Right atrium auricular region (tissue), 2 donors: ENCODE data around the gene NLRX1. TPM values are rescaled to one million over a fixed set of nuclear protein-coding genes. Genes with fewer than 3 reads are reported as not detected.
"Not testable (repeated sequence)": the region's sequence is repeated elsewhere in the genome, so short reads cannot be mapped to it uniquely, and the experiment has no call there.

Experiments
- DNase-seq: peaks from one replicate; pipeline ENCODE4 v3.0.0-alpha.2; 2019; ENCODE audit warnings: low spot score
- H3K27ac ChIP-seq, 2 donors: fragments of 200-600 bp; sonication (generic); 1 replicate in 1 of 2; 2 replicates in 1 of 2; pipeline ENCODE4 v1.5.1; 2016 to 2019
- H3K27me3 ChIP-seq, 2 donors: fragments of 200-600 bp; sonication (generic); one replicate each; pipeline versions ENCODE4 v1.5.1 to v1.6.0; 2017 to 2019
- H3K36me3 ChIP-seq: fragments of 200-600 bp; sonication (generic); one replicate; pipeline ENCODE4 v1.5.1; 2016
- H3K4me1 ChIP-seq, 2 donors: fragments of 200-600 bp; sonication (generic); one replicate each; pipeline versions ENCODE4 v1.5.1 to v1.6.0; 2017 to 2019
- H3K4me3 ChIP-seq, 2 donors: fragments of 200-600 bp; sonication (generic); 1 replicate in 1 of 2; 2 replicates in 1 of 2; pipeline ENCODE4 v1.5.1; 2017 to 2019; ENCODE audit warnings: mild to moderate bottlenecking in 1 of 2, moderate library complexity in 1 of 2
- H3K9me3 ChIP-seq, 2 donors: fragments of 200-600 bp; sonication (generic); one replicate each; pipeline ENCODE4 v1.5.1; 2019
- total RNA-seq, 2 donors: library from RNA; depleted of rRNA; stranded (reverse); fragments of >200 nt; gene quantifications; one replicate each; pipeline ENCODE4 v1.1.0, GENCODE V29; 2016
- TF ChIP-seq, protein P1 (sequence below), 2 donors: fragments of 200-600 bp; sonication (generic); IDR thresholded peaks; one replicate each; pipeline ENCODE4 v1.5.1; 2019; ENCODE audit warnings: antibody characterized with exemption in 2 of 2

The NLRX1 gene
- total RNA-seq, 2 donors from 2014 or later, result 16.9 to 24.3 TPM

DNA sequence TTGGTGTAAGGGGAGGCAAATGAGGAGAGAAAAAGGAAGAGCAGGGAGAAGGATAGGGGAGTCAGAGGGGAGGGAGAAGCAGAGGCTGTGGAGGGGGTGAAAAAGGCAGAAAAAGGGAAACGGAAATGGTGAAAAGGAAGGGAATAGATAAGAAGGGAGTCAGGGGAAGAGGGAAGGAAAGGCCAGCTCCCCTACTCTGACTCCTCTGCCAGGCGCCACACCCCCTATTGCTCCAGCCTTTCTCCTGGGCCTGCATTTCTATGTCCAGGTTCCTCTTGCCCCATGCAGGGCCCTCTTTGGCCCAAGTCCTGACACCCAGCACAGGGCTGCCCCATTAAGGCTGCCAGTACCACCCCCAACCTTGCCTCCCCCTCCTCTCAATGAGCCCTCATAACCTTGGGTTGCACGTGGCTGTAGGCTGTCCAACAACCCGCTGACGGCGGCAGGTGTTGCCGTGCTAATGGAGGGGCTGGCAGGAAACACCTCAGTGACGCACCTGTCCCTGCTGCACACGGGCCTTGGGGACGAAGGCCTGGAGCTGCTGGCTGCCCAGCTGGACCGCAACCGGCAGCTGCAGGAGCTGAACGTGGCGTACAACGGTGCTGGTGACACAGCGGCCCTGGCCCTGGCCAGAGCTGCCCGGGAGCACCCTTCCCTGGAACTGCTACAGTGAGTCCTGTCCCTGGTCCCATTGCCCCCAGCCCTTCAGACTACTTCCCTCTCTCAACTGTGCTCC lies 13.3 kb downstream of the NLRX1 start:
- no peaks in the 10 kb centered on the region for H3K27me3 ChIP-seq
- TF ChIP-seq, protein P1, sequence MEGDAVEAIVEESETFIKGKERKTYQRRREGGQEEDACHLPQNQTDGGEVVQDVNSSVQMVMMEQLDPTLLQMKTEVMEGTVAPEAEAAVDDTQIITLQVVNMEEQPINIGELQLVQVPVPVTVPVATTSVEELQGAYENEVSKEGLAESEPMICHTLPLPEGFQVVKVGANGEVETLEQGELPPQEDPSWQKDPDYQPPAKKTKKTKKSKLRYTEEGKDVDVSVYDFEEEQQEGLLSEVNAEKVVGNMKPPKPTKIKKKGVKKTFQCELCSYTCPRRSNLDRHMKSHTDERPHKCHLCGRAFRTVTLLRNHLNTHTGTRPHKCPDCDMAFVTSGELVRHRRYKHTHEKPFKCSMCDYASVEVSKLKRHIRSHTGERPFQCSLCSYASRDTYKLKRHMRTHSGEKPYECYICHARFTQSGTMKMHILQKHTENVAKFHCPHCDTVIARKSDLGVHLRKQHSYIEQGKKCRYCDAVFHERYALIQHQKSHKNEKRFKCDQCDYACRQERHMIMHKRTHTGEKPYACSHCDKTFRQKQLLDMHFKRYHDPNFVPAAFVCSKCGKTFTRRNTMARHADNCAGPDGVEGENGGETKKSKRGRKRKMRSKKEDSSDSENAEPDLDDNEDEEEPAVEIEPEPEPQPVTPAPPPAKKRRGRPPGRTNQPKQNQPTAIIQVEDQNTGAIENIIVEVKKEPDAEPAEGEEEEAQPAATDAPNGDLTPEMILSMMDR (IDR thresholded peaks at IDR 0.05), result no peak
- no peak for DNase-seq
- no peak overlapping the region for H3K27ac ChIP-seq
- no peak overlapping the region for H3K4me3 ChIP-seq
- H3K9me3 ChIP-seq, result no peaks in the 10 kb centered on the region
- H3K36me3 ChIP-seq, result peaks cover 6% of the 10 kb centered on the region
- peaks cover 0 to 5% of the 10 kb centered on the region in 2 donors for H3K4me1 ChIP-seq

DNA sequence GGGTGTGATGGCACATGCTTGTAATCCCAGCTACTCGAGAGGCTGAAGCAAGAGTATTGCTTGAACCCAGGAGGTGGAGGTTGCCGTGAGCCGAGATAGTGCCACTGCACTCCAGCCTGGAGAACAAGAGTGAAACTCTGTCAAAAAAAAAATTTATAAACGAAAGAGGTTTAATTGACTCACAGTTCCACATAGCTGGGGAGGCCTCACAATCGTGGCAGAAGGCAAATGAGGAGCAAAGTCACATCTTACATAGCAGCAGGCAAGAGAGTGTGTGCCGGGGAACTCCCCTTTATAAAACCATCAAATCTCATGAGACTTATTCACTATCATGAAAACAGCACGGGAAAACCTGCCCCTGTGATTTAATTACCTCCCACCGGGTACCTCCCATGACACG lies 15.9 kb downstream of the NLRX1 start:
- not testable (repeated sequence) for H3K4me3 ChIP-seq, H3K4me1 ChIP-seq, DNase-seq, H3K36me3 ChIP-seq, H3K27me3 ChIP-seq, H3K9me3 ChIP-seq, H3K27ac ChIP-seq

DNA sequence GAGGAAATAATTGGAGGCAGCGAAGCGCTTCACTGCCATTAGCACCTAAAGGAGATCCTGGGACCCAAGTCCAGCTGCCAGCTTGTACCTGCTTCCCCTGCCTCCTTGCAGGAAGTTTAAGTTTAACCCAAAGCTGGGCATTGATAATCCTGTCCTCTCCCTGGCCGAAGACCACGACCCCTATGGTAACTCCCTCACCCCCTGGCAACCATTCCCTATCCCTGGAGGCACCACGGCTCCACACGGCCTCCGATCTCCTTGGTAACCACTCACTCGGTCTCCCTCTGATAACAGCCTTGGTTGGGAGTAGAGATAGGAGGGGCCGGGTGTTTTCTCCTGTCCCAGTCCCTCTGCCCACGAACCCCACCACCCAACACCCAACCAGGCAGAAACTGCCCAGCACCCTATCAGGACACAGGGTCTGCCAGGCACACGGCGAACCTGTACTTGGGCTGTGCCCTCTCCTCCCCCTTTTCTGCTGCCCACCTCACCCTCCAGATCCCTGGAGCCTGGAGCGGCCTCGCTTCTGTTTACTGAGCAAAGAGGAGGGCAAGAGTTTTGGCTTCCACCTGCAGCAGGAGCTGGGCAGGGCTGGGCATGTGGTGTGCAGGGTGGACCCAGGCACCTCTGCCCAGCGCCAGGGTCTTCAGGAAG lies 17.6 kb downstream of the NLRX1 start:
- Histone ChIP-seq H3K9me3 (no peaks in the 10 kb centered on the region), H3K4me1 (no peaks in the 10 kb centered on the region), H3K27ac (no peak overlapping the region), H3K27me3 (no peaks in the 10 kb centered on the region), H3K4me3 (no peak overlapping the region), H3K36me3 (peaks cover 2% of the 10 kb centered on the region)
- no peak for DNase-seq
- TF ChIP-seq, protein P1 (IDR thresholded peaks at IDR 0.05), result no peak

DNA sequence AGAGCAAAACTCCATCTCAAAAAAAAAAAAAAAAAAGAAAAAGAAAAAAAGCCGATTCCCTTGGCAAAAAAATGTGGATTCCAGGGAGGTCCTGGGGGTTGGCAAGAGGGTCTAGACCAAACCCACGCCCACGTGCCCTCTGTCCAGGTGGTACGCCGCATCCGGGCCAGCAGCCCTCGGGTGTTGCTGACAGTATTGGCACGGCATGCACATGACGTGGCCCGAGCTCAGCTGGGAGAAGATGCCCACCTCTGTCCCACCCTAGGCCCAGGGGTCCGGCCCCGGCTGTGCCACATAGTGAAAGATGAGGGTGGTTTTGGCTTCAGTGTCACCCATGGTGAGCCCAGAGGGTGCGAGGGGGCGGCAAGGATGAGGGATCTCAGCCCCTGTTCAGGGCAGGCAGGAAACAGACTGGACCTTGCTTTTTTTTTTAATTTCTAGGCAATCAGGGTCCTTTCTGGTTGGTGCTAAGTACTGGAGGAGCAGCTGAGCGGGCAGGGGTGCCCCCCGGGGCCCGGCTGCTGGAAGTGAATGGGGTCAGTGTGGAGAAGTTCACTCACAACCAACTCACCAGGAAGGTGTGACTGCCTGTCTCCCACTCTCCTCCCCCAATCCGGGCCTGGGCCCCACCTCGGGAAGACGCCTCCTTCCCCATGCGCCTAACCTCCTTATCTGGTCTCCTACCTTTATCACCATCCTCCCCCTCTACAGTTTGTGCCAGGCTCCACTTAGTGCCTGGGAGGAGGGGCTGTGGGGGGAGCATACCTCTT lies 18.8 kb downstream of the NLRX1 start:
- Histone ChIP-seq H3K27ac (no peak overlapping the region), H3K36me3 (no peaks in the 10 kb centered on the region), H3K27me3 (no peaks in the 10 kb centered on the region), H3K9me3 (no peaks in the 10 kb centered on the region), H3K4me1 (no peaks in the 10 kb centered on the region), H3K4me3 (no peak overlapping the region)
- no peak for DNase-seq
- TF ChIP-seq, protein P1 (IDR thresholded peaks at IDR 0.05), result no peak

DNA sequence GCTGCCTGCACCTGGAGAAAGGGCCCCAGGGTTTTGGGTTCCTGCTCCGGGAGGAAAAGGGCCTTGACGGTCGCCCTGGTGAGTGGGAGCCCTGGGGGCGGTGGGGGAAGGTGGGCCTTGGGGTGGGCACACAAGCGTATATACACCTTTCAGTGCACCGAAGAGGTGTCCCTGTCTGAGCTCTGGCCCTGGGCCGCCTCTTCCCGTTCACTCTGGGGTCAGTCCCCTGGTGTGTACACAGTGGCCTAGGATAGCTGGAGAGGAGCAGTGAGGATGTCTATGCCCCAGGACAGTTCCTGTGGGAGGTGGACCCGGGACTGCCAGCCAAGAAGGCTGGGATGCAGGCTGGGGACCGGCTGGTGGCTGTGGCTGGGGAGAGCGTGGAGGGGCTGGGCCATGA lies 19.5 kb downstream of the NLRX1 start:
- Histone ChIP-seq H3K27ac (no peak overlapping the region), H3K27me3 (no peaks in the 10 kb centered on the region), H3K36me3 (no peaks in the 10 kb centered on the region), H3K4me1 (no peaks in the 10 kb centered on the region), H3K9me3 (no peaks in the 10 kb centered on the region), H3K4me3 (no peak overlapping the region)
- no peak for DNase-seq
- TF ChIP-seq, protein P1 (IDR thresholded peaks at IDR 0.05), result no peak

DNA sequence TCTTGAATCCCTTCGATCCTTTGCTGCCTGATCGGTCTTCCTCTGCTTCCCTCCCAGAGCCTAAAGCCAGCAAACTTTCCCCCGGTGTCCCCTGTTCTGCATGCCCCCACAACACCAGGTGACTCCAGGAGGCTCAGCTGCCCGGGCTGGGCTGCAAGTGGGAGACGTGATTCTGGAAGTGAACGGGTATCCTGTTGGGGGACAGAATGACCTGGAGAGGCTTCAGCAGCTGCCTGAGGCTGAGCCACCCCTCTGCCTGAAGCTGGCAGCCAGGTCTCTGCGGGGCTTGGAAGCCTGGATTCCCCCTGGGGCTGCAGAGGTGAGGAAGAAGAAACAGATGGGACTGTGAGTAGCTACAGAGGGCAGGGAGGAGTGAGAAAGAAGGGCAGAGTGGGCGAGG lies 20.4 kb downstream of the NLRX1 start:
- H3K27ac ChIP-seq, result no peak overlapping the region
- DNase-seq, result no peak
- H3K9me3 ChIP-seq, result no peaks in the 10 kb centered on the region
- no peak overlapping the region for H3K4me3 ChIP-seq
- no peaks in the 10 kb centered on the region for H3K36me3 ChIP-seq
- TF ChIP-seq, protein P1 (IDR thresholded peaks at IDR 0.05), result no peak
- no peaks in the 10 kb centered on the region for H3K4me1 ChIP-seq
- no peaks in the 10 kb centered on the region for H3K27me3 ChIP-seq
